HG03280 (cell line): Measurements from ENCODE around the gene ZNF227.
"Not testable (repeated sequence)": the region's sequence is repeated elsewhere in the genome, so short reads cannot be mapped to it uniquely, and the experiment has no call there.

Experiments used
- ATAC-seq: cut with Tn5 transposase; IDR thresholded peaks from one replicate; pipeline ENCODE4 v1.9.1; 2021; ENCODE audit warnings: mild to moderate bottlenecking, moderate library complexity; ENCODE audit not compliant: unreplicated experiment

Gene ZNF227

GRCh38 chr19:44212250-44212865 is at the start of gene ZNF227:
Gene ZNF227 (plus strand): TSS chr19:44212532. CDS start chr19:44217793, 5,261 bp downstream.
- peak; percentile 77 for ATAC-seq

GRCh38 chr19:44163789-44164188 is 48.5 kb upstream of the ZNF227 start:
- no peak for ATAC-seq

- no peak for ATAC-seq
Measured at GRCh38 chr19:44164327-44164672, 48.0 kb upstream of the ZNF227 start.

- ATAC-seq, result peak; percentile 82
Measured at GRCh38 chr19:44164673-44165512, 47.4 kb upstream of the ZNF227 start, which contains the start of gene ZNF226. Gene ZNF226 (plus strand): TSS chr19:44165100. CDS start chr19:44170081, 4,981 bp downstream.

- not testable (repeated sequence) for ATAC-seq
Measured at GRCh38 chr19:44170660-44171059, 41.7 kb upstream of the ZNF227 start.

GRCh38 chr19:44176590-44176989 is 35.7 kb upstream of the ZNF227 start:
- ATAC-seq, result no peak

- ATAC-seq, result no peak
Measured at GRCh38 chr19:44180968-44181367, 31.4 kb upstream of the ZNF227 start.

- no peak for ATAC-seq
Measured at GRCh38 chr19:44182145-44182544, 30.2 kb upstream of the ZNF227 start.

- no peak for ATAC-seq
Measured at GRCh38 chr19:44190020-44190419, 22.3 kb upstream of the ZNF227 start.

GRCh38 chr19:44192127-44192526 is 20.2 kb upstream of the ZNF227 start:
- ATAC-seq, result no peak

GRCh38 chr19:44196772-44197171 is 15.6 kb upstream of the ZNF227 start:
- no peak for ATAC-seq

GRCh38 chr19:44202470-44202869 is 9.9 kb upstream of the ZNF227 start:
- ATAC-seq, result no peak

- ATAC-seq, result no peak
Measured at GRCh38 chr19:44202974-44203373, 9.4 kb upstream of the ZNF227 start.

GRCh38 chr19:44203877-44204276 is 8.5 kb upstream of the ZNF227 start:
- not testable (repeated sequence) for ATAC-seq

- ATAC-seq, result no peak
Measured at GRCh38 chr19:44204772-44205171, 7.6 kb upstream of the ZNF227 start.

- ATAC-seq, result peak; percentile 92
Measured at GRCh38 chr19:44207126-44207803, 5.1 kb upstream of the ZNF227 start.

- ATAC-seq, result no peak
Measured at GRCh38 chr19:44212866-44213346, 574 bp downstream of the ZNF227 start.

GRCh38 chr19:44219926-44220325 is 7.6 kb downstream of the ZNF227 start:
- not testable (repeated sequence) for ATAC-seq

- not testable (repeated sequence) for ATAC-seq
Measured at GRCh38 chr19:44220761-44221160, 8.4 kb downstream of the ZNF227 start.

GRCh38 chr19:44221291-44221690 is 9.0 kb downstream of the ZNF227 start:
- ATAC-seq, result not testable (repeated sequence)

- no peak for ATAC-seq
Measured at GRCh38 chr19:44228318-44228717, 16.0 kb downstream of the ZNF227 start.
